ENCODE data around the gene OGN.

Gene OGN

DNA sequence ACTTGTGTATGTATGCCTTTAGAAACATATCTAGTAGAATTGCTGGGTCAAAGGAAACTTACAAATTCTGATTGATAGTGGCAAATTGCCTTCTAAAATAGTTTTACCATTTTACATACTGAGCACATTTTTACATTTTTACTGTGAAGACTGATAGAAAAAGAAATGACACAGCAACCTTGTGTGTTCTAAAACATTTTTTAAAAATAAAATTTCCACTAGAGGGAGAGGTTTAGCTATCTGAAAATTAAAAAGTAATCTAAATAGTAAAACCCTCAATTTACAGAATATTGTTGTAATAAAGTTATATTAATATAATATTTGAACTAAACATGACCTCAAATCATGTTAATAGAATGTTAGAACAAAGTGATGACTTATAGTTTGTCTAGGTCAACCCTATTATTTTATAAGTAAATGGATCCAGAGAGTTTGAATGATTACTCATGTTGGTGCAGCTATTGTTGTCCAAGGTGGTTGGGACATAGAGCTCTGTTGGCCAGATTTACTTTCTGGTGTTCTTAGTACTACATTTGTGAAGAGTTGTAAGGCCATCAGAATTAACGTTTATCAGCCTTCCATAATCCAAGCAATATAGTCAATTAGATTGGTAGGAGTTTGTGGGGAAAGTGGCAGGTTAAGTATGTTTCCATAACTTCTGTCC is 61.4 kb downstream of the OGN start:
- no peak for DNase-seq

DNA sequence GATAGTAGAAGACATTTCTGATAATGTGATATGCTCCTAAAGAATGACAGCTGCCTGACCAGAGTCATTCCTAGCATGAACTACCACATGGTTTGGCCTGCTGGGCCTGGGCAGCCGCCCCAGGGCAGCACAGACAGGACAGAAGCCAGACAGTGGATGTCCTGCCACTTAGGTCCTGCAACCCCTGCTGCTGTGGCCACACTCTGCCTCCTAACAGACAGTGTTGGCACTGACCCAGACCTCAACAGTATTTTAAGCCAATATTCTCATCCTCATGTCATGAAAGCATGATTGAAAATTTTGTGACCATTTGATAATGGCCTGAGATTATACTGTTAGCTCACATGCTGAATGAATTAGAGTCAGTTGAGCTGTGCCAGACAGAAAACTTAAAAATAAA is 62.8 kb downstream of the OGN start:
- no peak for DNase-seq

GRCh38 chr9:92333282-92333634 is 71.1 kb downstream of the OGN start:
- no peak for DNase-seq
